IPS-20b (cell line): Measurements from ENCODE around the gene ALKBH6.
"Not testable (repeated sequence)": the region's sequence is repeated elsewhere in the genome, so short reads cannot be mapped to it uniquely, and the experiment has no call there.

ENCODE experiments used
- H3K27ac ChIP-seq: one replicate; pipeline ENCODE4 v1.5.1; 2013; ENCODE audit warnings: low read length
- H3K27me3 ChIP-seq: 2 replicates; pipeline ENCODE4 v1.6.1; 2013; ENCODE audit warnings: mild to moderate bottlenecking, low read length, inconsistent platforms; ENCODE audit not compliant: insufficient read depth
- H3K36me3 ChIP-seq: 2 replicates; pipeline ENCODE4 v1.6.1; 2013; ENCODE audit warnings: low read depth, mild to moderate bottlenecking, inconsistent platforms, low read length, moderate library complexity; ENCODE audit not compliant: insufficient read depth
- H3K4me1 ChIP-seq: 2 replicates; pipeline ENCODE4 v1.6.1; 2013; ENCODE audit warnings: mild to moderate bottlenecking, control low read depth, inconsistent platforms, low read length, moderate library complexity; ENCODE audit not compliant: insufficient read depth
- H3K4me3 ChIP-seq: 2 replicates; pipeline ENCODE4 v1.5.1; 2013; ENCODE audit warnings: mild to moderate bottlenecking, low read length, inconsistent platforms
- H3K9ac ChIP-seq: 2 replicates; pipeline ENCODE4 v1.6.1; 2013; ENCODE audit warnings: low read depth, mild to moderate bottlenecking, inconsistent platforms, low read length, moderate library complexity
- H3K9me3 ChIP-seq: 2 replicates; pipeline ENCODE4 v1.6.1; 2013; ENCODE audit warnings: mild to moderate bottlenecking, low read depth, low read length, inconsistent platforms; ENCODE audit not compliant: insufficient read depth

Gene ALKBH6

GRCh38 chr19:35987571-35987896, 26.5 kb downstream of the ALKBH6 start:
- H3K9me3 ChIP-seq = no peaks in the 10 kb centered on the region
- no peak overlapping the region for H3K9ac ChIP-seq
- no peaks in the 10 kb centered on the region for H3K36me3 ChIP-seq
- H3K4me1 ChIP-seq = no peaks in the 10 kb centered on the region
- peaks cover 54% of the 10 kb centered on the region for H3K27me3 ChIP-seq
- no peak overlapping the region for H3K27ac ChIP-seq
- H3K4me3 ChIP-seq = peak overlapping the region; percentile 53; the same call in 1 of the 2 replicates

- Histone ChIP-seq H3K27me3 (peaks cover 56% of the 10 kb centered on the region), H3K9ac (no peak overlapping the region), H3K4me1 (no peaks in the 10 kb centered on the region), H3K9me3 (no peaks in the 10 kb centered on the region), H3K27ac (no peak overlapping the region), H3K4me3 (peak overlapping the region; percentile 53; the same call in 1 of the 2 replicates), H3K36me3 (no peaks in the 10 kb centered on the region)
Observed at GRCh38 chr19:35986664-35987570, 27.1 kb downstream of the ALKBH6 start.

GRCh38 chr19:35986111-35986510, 27.9 kb downstream of the ALKBH6 start:
- Histone ChIP-seq H3K9me3 (no peaks in the 10 kb centered on the region), H3K27me3 (peaks cover 56% of the 10 kb centered on the region), H3K4me1 (no peaks in the 10 kb centered on the region)

GRCh38 chr19:35983177-35983576, 30.8 kb downstream of the ALKBH6 start:
- Histone ChIP-seq H3K27ac (no peak overlapping the region), H3K36me3 (no peaks in the 10 kb centered on the region), H3K27me3 (peaks cover 52% of the 10 kb centered on the region), H3K4me1 (no peaks in the 10 kb centered on the region), H3K9ac (no peak overlapping the region), H3K4me3 (no peak overlapping the region), H3K9me3 (no peaks in the 10 kb centered on the region)

More at GRCh38 chr19:35986111-35986510, 27.9 kb downstream of the ALKBH6 start:
- H3K36me3 ChIP-seq = no peaks in the 10 kb centered on the region
- no peak overlapping the region for H3K4me3 ChIP-seq
- H3K9ac ChIP-seq = no peak overlapping the region
- no peak overlapping the region for H3K27ac ChIP-seq

DNA sequence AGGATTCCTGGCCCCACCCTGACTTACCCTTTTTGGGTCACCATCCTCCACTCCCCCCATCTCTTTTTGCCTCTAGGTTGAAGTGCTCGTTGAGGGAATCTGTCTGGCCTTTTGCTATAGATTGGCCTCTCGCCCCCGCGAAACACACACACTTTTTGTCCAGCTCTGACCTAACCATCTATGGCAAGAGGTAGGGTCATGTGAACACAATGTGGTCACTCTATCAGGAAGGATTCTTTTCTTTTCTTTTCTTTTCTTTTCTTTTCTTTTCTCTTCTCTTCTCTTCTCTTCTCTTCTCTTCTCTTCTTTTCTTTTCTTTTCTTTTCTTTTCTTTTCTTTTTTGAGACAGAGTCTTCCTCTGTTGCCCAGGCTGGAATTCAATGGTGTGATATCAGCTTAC, 33.0 kb downstream of the ALKBH6 start:
- peaks cover 37% of the 10 kb centered on the region for H3K27me3 ChIP-seq
- H3K9ac ChIP-seq, H3K9me3 ChIP-seq, H3K4me3 ChIP-seq, H3K27ac ChIP-seq, H3K4me1 ChIP-seq, H3K36me3 ChIP-seq: not testable (repeated sequence)

GRCh38 chr19:35978832-35979365, 35.1 kb downstream of the ALKBH6 start:
- H3K9me3 ChIP-seq = no peaks in the 10 kb centered on the region
- no peaks in the 10 kb centered on the region for H3K36me3 ChIP-seq
- H3K27me3 ChIP-seq = peaks cover 17% of the 10 kb centered on the region; the same call in 1 of the 2 replicates
- H3K9ac ChIP-seq = no peak overlapping the region
- H3K27ac ChIP-seq = no peak overlapping the region
- no peak overlapping the region for H3K4me3 ChIP-seq
- no peaks in the 10 kb centered on the region for H3K4me1 ChIP-seq

GRCh38 chr19:35978271-35978670, 35.7 kb downstream of the ALKBH6 start:
- H3K9ac ChIP-seq = no peak overlapping the region
- H3K4me1 ChIP-seq = no peaks in the 10 kb centered on the region

DNA sequence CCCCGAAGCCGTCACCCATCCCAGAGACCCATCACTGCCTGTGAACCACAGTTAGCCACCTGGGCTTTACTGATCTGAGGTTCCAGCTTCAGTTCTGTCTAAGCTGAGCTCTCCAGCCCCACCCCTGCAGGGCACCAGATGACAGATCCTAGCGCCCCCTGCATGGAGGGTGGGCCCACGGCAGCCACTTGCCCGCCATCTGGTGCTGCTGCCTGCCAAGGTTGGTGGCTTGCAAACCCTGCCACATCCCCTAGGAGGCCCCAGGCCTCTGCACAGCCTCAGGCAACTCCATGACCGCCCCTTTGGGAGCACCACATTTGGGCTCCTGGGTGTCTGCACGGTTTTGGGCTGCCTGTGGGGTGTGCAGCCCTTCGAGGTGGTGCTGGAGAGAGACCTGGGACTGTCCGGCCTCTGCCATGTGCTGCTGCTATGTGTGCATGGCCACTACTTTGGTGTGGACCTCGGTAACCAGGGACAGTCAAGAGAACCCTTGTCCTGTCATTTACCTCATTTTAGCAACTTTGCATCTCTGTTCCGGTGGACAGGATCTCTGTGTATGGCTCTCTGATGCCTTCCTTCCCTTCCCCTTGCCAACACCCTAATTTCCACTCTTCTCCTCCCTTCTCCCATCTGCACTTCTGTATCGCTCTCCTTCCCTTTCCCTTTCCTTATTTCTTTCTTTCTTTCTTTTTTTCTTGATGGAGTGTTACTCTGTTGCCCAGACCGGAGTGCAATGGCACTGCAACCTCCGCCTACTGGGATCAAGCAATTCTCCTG, 36.4 kb downstream of the ALKBH6 start:
- no peak overlapping the region for H3K9ac ChIP-seq
- no peak overlapping the region for H3K27ac ChIP-seq
- peaks cover 7% of the 10 kb centered on the region; the same call in 1 of the 2 replicates for H3K27me3 ChIP-seq

More at GRCh38 chr19:35978271-35978670, 35.7 kb downstream of the ALKBH6 start:
- H3K36me3 ChIP-seq = no peaks in the 10 kb centered on the region
- H3K9me3 ChIP-seq = no peaks in the 10 kb centered on the region
- H3K27ac ChIP-seq = no peak overlapping the region
- H3K4me3 ChIP-seq = no peak overlapping the region
- peaks cover 11% of the 10 kb centered on the region; the same call in 1 of the 2 replicates for H3K27me3 ChIP-seq

DNA sequence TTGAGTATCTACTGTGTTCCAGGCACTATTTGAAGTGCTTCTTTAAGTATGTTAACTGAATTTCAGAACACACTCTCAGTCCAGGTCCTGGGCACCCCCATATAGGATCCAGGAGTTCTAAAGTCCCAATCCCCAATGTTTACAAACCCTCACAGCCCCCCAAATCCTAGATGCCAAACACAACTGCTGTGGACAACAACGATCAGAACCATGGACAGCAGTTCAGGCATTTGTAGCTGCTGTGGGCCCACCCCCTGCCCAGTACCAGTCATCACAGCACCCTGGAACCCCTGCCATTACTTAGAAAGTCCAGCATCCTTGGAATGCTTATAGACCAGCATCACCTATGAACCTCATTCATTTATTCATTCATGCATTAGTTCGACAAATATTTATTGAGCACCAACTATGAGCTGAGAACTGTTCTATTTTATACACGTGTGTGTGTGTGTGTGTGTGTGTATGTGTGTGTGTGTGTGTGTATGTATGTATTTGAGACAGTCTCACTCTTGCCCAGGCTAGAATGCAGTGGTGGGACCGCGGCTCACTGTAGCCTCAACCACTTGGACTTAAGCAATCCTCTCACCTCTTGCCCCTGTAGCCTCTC, 38.3 kb downstream of the ALKBH6 start:
- no peaks in the 10 kb centered on the region for H3K9me3 ChIP-seq
- H3K4me1 ChIP-seq = no peaks in the 10 kb centered on the region
- no peak overlapping the region for H3K27ac ChIP-seq
- H3K27me3 ChIP-seq = 0 out of 2 replicates have a peak, but pooled peaks cover 4% of the 10 kb centered on the region
- no peaks in the 10 kb centered on the region for H3K36me3 ChIP-seq
- no peak overlapping the region for H3K4me3 ChIP-seq
- no peak overlapping the region for H3K9ac ChIP-seq

More for the DNA sequence above, 36.4 kb downstream of the ALKBH6 start:
- no peak overlapping the region for H3K4me3 ChIP-seq
- H3K36me3 ChIP-seq = no peaks in the 10 kb centered on the region
- H3K4me1 ChIP-seq = no peaks in the 10 kb centered on the region
- no peaks in the 10 kb centered on the region for H3K9me3 ChIP-seq

GRCh38 chr19:35973487-35973886, 40.5 kb downstream of the ALKBH6 start:
- Histone ChIP-seq H3K4me3 (no peak overlapping the region), H3K9ac (no peak overlapping the region), H3K27ac (no peak overlapping the region), H3K9me3 (no peaks in the 10 kb centered on the region), H3K36me3 (no peaks in the 10 kb centered on the region), H3K27me3 (no peaks in the 10 kb centered on the region), H3K4me1 (no peaks in the 10 kb centered on the region)

DNA sequence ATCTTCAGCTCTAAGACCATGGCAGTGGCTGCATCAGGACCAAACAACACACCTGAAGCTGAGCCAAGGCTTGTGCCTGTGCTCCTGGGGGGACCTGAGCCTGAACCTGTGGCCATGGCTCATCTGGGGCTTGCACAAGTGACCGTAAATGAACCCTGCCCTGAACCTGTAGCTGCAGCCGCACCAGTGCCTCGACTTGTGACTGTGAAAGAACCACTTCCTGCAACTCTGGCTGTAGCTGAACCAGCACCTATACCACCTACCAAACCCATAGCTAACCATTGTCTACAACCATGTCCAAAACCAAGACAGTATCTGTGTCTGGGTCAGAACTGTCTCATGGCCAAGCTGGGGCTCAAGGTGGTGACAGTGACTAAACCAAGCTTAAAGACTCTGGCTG, 47.2 kb downstream of the ALKBH6 start:
- Histone ChIP-seq H3K27ac (no peak overlapping the region), H3K4me1 (no peaks in the 10 kb centered on the region), H3K9ac (no peak overlapping the region), H3K36me3 (no peaks in the 10 kb centered on the region), H3K9me3 (no peaks in the 10 kb centered on the region), H3K27me3 (peaks cover 11% of the 10 kb centered on the region), H3K4me3 (no peak overlapping the region)
